K562 (cell line): Measurements from ENCODE around the gene HIPK2. TPM values are rescaled to one million over a fixed set of nuclear protein-coding genes. Genes with fewer than 3 reads are reported as not detected.

Experiments used
- ATAC-seq: fragments of 200-7000 bp; cut with Tn5 transposase; 3 replicates; pipeline ENCODE4 v1.9.1; 2020; ENCODE audit warnings: moderate library complexity
- BruUV-seq: library from RNA; stranded (reverse); fragments of 400-500 nt; replicated peaks from 2 replicates; lab custom pipeline; 2021; lab: Mats Ljungman, UMichigan
- CTCF ChIA-PET: fragments of 300-600 bp; formaldehyde crosslinking; extraction: SDS; loops from one replicate; lab custom pipeline; 2021; ENCODE audit warnings: low intra/inter-chr PET ratio; lab: Yijun Ruan, JAX
- POLR2A ChIA-PET: fragments of 300-600, 350-650 bp; sonication (Branson Sonifier 250); formaldehyde crosslinking; extraction: SDS; loops from one replicate; lab custom pipeline; 2021; ENCODE audit warnings: antibody characterized with exemption, inconsistent platforms; lab: Yijun Ruan, JAX
- DNase-seq, 4 experiments: peaks; one replicate each; pipeline versions ENCODE4 v3.0.0 to v3.0.0-alpha.2; 2011 to 2018; ENCODE audit warnings: low spot score in 3 of 4, mixed read lengths in 3 of 4; ENCODE audit errors: extremely low read depth in 1 of 4
- FAIRE-seq: peaks from 2 replicates; lab custom pipeline; 2011; peaks lifted over from hg19 to GRCh38; lab: Jason Lieb, UNC
- H2AFZ ChIP-seq: 2 replicates; pipeline ENCODE4 v1.6.0; 2011; ENCODE audit warnings: low read depth, low read length, control low read depth, inconsistent platforms
- H3K27ac ChIP-seq: fragments of 200-600 bp; 3 replicates; pipeline ENCODE4 v1.8.0; 2011; ENCODE audit warnings: low read depth, mild to moderate bottlenecking, control low read depth, inconsistent platforms, low read length, moderate library complexity, mixed read lengths; ENCODE audit errors: extremely low read depth
- H3K27me3 ChIP-seq, 2 experiments: fragments of 300-600 bp in 1 of 2; 2 replicates in 1 of 2; 3 replicates in 1 of 2; pipeline versions ENCODE4 v1.6.0 to v1.8.0; 2011; ENCODE audit warnings: inconsistent platforms in 2 of 2, low read length in 2 of 2, mild to moderate bottlenecking in 1 of 2, mixed read lengths in 1 of 2, moderate library complexity in 1 of 2; ENCODE audit not compliant: control insufficient read depth in 2 of 2, insufficient read depth in 2 of 2
- H3K36me3 ChIP-seq: fragments of 300-600 bp; 3 replicates; pipeline ENCODE4 v1.8.0; 2011; ENCODE audit warnings: mild to moderate bottlenecking, low read length, inconsistent platforms; ENCODE audit not compliant: control insufficient read depth, insufficient read depth
- H3K4me1 ChIP-seq, 2 experiments: fragments of 200-600 bp in 1 of 2; replicated peaks in 1 of 2; 2 replicates in 1 of 2; 3 replicates in 1 of 2; pipeline versions ENCODE4 v1.5.1 to v1.8.0; 2011; ENCODE audit warnings: inconsistent platforms in 2 of 2, low read length in 2 of 2, mild to moderate bottlenecking in 1 of 2, mixed read lengths in 1 of 2, moderate library complexity in 1 of 2; ENCODE audit not compliant: control insufficient read depth in 2 of 2, insufficient read depth in 2 of 2
- H3K4me2 ChIP-seq: 2 replicates; pipeline ENCODE4 v1.6.1; 2011; ENCODE audit warnings: low read length, control low read depth, inconsistent platforms, mixed read lengths; ENCODE audit not compliant: insufficient read depth
- H3K4me3 ChIP-seq: fragments of 200-600 bp; sonication (generic), shearing (Covaris generic); 2 replicates; pipeline ENCODE4 v1.5.1; 2016; ENCODE audit warnings: control low read depth, inconsistent platforms
- H3K79me2 ChIP-seq: fragments of 200-600 bp; 3 replicates; pipeline ENCODE4 v1.8.0; 2011; ENCODE audit warnings: low read length, inconsistent platforms; ENCODE audit not compliant: control insufficient read depth, insufficient read depth
- H3K9ac ChIP-seq, 2 experiments: 2 replicates each; pipeline versions ENCODE4 v1.6.0 to v1.6.1; 2011; ENCODE audit warnings: low read depth in 2 of 2, low read length in 2 of 2, control low read depth in 1 of 2, inconsistent platforms in 1 of 2, mild to moderate bottlenecking in 1 of 2, mixed read lengths in 1 of 2; ENCODE audit not compliant: insufficient read depth in 1 of 2
- H3K9me1 ChIP-seq: one replicate; pipeline ENCODE4 v1.6.0; 2011; ENCODE audit warnings: inconsistent platforms, mild to moderate bottlenecking, low read length, moderate library complexity; ENCODE audit not compliant: control insufficient read depth, insufficient read depth
- H3K9me3 ChIP-seq: replicated peaks from 2 replicates; pipeline ENCODE4 v1.5.1; 2011; ENCODE audit warnings: low read depth, low read length, inconsistent platforms; ENCODE audit not compliant: control insufficient read depth, insufficient read depth
- H4K20me1 ChIP-seq: replicated peaks from 2 replicates; pipeline ENCODE4 v1.6.1; 2011; ENCODE audit warnings: low read length, inconsistent platforms, mixed read lengths; ENCODE audit not compliant: control insufficient read depth, insufficient read depth
- ARID3B ChIP-seq: fragments of 250-450 bp; sonication (Bioruptor Pico); IDR thresholded peaks from 2 replicates; pipeline ENCODE4 v1.4.0; 2020; ENCODE audit warnings: borderline replicate concordance
- CTBP1 ChIP-seq: fragments of 450-650 bp; IDR thresholded peaks from 2 replicates; pipeline ENCODE4 v1.6.1; 2016; ENCODE audit warnings: borderline replicate concordance
- ETS2 ChIP-seq: IDR thresholded peaks from 2 replicates; pipeline ENCODE4 v1.6.1; 2016; ENCODE audit warnings: borderline replicate concordance, missing genetic modification characterization, mild to moderate bottlenecking, moderate library complexity, missing compliant biosample characterization; ENCODE audit not compliant: poor library complexity, severe bottlenecking
- HNRNPLL ChIP-seq: fragments of 200-400 bp; formaldehyde crosslinking; IDR thresholded peaks from 2 replicates; pipeline ENCODE4 v1.6.1; 2017; ENCODE audit warnings: low read length, low read depth, mild to moderate bottlenecking; ENCODE audit not compliant: poor library complexity, severe bottlenecking
- ZBTB26 ChIP-seq: fragments of 450-650 bp; formaldehyde crosslinking; IDR thresholded peaks from 2 replicates; pipeline ENCODE4 v1.4.0; 2022; ENCODE audit warnings: missing genetic modification characterization
- ZC3H11A ChIP-seq: IDR thresholded peaks from 2 replicates; pipeline ENCODE4 v1.6.1; 2012; ENCODE audit warnings: low read depth, low read length, improper control_type of control experiment
- ZNF316 ChIP-seq: fragments of 450-650 bp; IDR thresholded peaks from 2 replicates; pipeline ENCODE4 v1.6.1; 2016
- ZNF318 ChIP-seq, 2 experiments: fragments of 450-650 bp; IDR thresholded peaks; 2 replicates each; pipeline ENCODE4 v1.6.1; 2016; ENCODE audit warnings: mild to moderate bottlenecking in 2 of 2, borderline replicate concordance in 1 of 2, low read depth in 1 of 2, moderate library complexity in 1 of 2
- WGBS: fragments of 100-300 bp; shearing (Covaris generic); methylation state at CpG from one replicate; pipeline ENCODE4 v1.1.6; 2016; ENCODE audit warnings: low coverage, mixed read lengths; ENCODE audit not compliant: insufficient coverage; ENCODE audit errors: missing lambda C conversion rate; 5-methylcytosine and 5-hydroxymethylcytosine counted together
- in situ Hi-C: fragments of 300-500 bp; cut with MboI; formaldehyde crosslinking; loops from 4 replicates; pipeline ENCODE4 v1.15.0; 2018; ENCODE audit warnings: inconsistent platforms, mixed read lengths
- intact Hi-C: fragments of 100-400 bp; cut with micrococcal nuclease; formaldehyde crosslinking; loops from 2 replicates; pipeline ENCODE4 v1.14.2; 2022
- polyA plus RNA-seq, 8 experiments: library from polyadenylated mRNA; depleted of rRNA in 4 of 8; stranded (reverse) in 5 of 8; unstranded in 3 of 8; fragments of >200 nt; fragmentation: Nextera tagmentation in 2 of 8; fragmentation: Illumina TruSeq in 1 of 8; extraction: Ambion mirVana in 2 of 8; extraction: Trizol in 1 of 8; gene quantifications; 2 replicates each; pipeline versions ENCODE4 v1.2.1 to v1.2.3, GENCODE V29; 2011 to 2014; ENCODE audit warnings: inconsistent platforms in 1 of 8, missing spikeins in 1 of 8
- total RNA-seq, 7 experiments: library from RNA; depleted of rRNA in 6 of 7; stranded (reverse); fragments of >200 nt in 6 of 7; fragmentation: Illumina TruSeq in 2 of 7; extraction: Trizol in 2 of 7; gene quantifications; 2 replicates each; pipeline versions ENCODE4 v1.2.1 to v1.2.3, GENCODE V29; 2011 to 2021; ENCODE audit warnings: low replicate concordance in 1 of 7

The HIPK2 gene
- total and polyA plus RNA-seq, 9 of the 15 experiments (the other 6 are each of a cell fraction or from before 2014, with no cell fraction given), result 0.69 to 19.8 (median 5.1) TPM

- no peak for DNase-seq
- CTCF ChIA-PET, result no interaction called here
- no peak for ATAC-seq
- Histone ChIP-seq H3K4me2 (no peak overlapping the region), H3K27me3 (no peaks in the 10 kb centered on the region), H3K9me3 (no peaks in the 10 kb centered on the region), H3K4me3 (no peak overlapping the region), H3K9ac (no peak overlapping the region), H3K4me1 (0 out of 5 replicates have a peak, but pooled peaks cover 0 to 3% of the 10 kb centered on the region in 2 experiments), H3K27ac (no peak overlapping the region), H3K79me2 (no peaks in the 10 kb centered on the region), H4K20me1 (no peaks in the 10 kb centered on the region; the same call in 1 of the 2 replicates), H2AFZ (no peak overlapping the region), H3K9me1 (no peaks in the 10 kb centered on the region), H3K36me3 (peaks cover 23% of the 10 kb centered on the region; the same call in 2 of the 3 replicates)
- FAIRE-seq, result no peak
- BruUV-seq, result no TSS peak
- intact Hi-C loops (no loop called here), in situ Hi-C loops (no loop called here)
- 76% methylated on average over 2 of the region's 2 CpGs for WGBS
- POLR2A ChIA-PET, result interaction anchor here (0.6 to 2.2 kb wide), 3 partner anchors 13 to 183 kb away, joined by 3 to 6 read pairs (median 3); no protein-coding TSS in a partner anchor
- TF ChIP-seq ZNF316 (no peak), CTBP1 (no peak), ARID3B (no peak), ZNF318 (IDR thresholded peaks at IDR 0.05; ENCODE audit: borderline replicate concordance in 1 of 2, low read depth in 1 of 2) (no peak), HNRNPLL (no peak), ZC3H11A (no peak), ZBTB26 (CRISPR knock-in tag) (no peak), ETS2 (no peak)
These were observed 183.7 kb downstream of the HIPK2 start for GRCh38 chr7:139594090-139594489.
